HG03103 (cell line): ENCODE data around the gene TNFAIP8L2.
A peak's percentile ranks its signal among the peaks of the same experiment; 100 is the strongest.
"Not testable (repeated sequence)": the region's sequence is repeated elsewhere in the genome, so short reads cannot be mapped to it uniquely, and the experiment has no call there.

Source experiments
- ATAC-seq: cut with Tn5 transposase; IDR thresholded peaks from one replicate; pipeline ENCODE4 v1.9.1; 2021; ENCODE audit warnings: low read depth; ENCODE audit not compliant: unreplicated experiment

TNFAIP8L2 gene

GRCh38 chr1:151187205-151187604 is 30.8 kb downstream of the TNFAIP8L2 start:
- ATAC-seq = no peak

- ATAC-seq = not testable (repeated sequence)
Observed at GRCh38 chr1:151188667-151189066, 32.2 kb downstream of the TNFAIP8L2 start.

GRCh38 chr1:151189637-151190445 is 33.4 kb downstream of the TNFAIP8L2 start, which contains the start of gene VPS72:
TSS of gene VPS72 (minus strand) at chr1:151190197. CDS start at chr1:151190121, 76 bp downstream.
- ATAC-seq = peak; percentile 86

- no peak for ATAC-seq
Observed at GRCh38 chr1:151192047-151192446, 35.6 kb downstream of the TNFAIP8L2 start.

- ATAC-seq = no peak
Observed at GRCh38 chr1:151193304-151193703, 36.9 kb downstream of the TNFAIP8L2 start.

- ATAC-seq = no peak
Observed at GRCh38 chr1:151193856-151194255, 37.4 kb downstream of the TNFAIP8L2 start.

- ATAC-seq = not testable (repeated sequence)
Observed at GRCh38 chr1:151194894-151195594, 38.6 kb downstream of the TNFAIP8L2 start.

- no peak for ATAC-seq
Observed at GRCh38 chr1:151196292-151196800, 39.9 kb downstream of the TNFAIP8L2 start.

GRCh38 chr1:151197863-151198253 is 41.4 kb downstream of the TNFAIP8L2 start:
- ATAC-seq = no peak

- ATAC-seq = peak; percentile 66
Observed at GRCh38 chr1:151198254-151199127, 42.0 kb downstream of the TNFAIP8L2 start, which contains the start of gene PIP5K1A. TSS of gene PIP5K1A (plus strand) at chr1:151198552. CDS start at chr1:151198997, 445 bp downstream.

GRCh38 chr1:151199873-151200581 is 43.6 kb downstream of the TNFAIP8L2 start:
- ATAC-seq = no peak

GRCh38 chr1:151205381-151205965 is 49.0 kb downstream of the TNFAIP8L2 start:
- ATAC-seq = not testable (repeated sequence)
